Esophagus squamous epithelium (tissue), 5 donors: ENCODE measurements around the gene GPC1. TPM values are rescaled to one million over a fixed set of nuclear protein-coding genes. Genes with fewer than 3 reads are reported as not detected.
A peak's percentile ranks its signal among the peaks of the same experiment; 100 is the strongest.

Experiments
- DNase-seq: peaks from one replicate; lab custom pipeline; 2025; lab: John Stamatoyannopoulos, UW
- H3K27ac ChIP-seq, 4 donors: fragments of 200-600 bp; sonication (generic); one replicate each; pipeline ENCODE4 v1.5.1; 2016 to 2019; ENCODE audit warnings: mild to moderate bottlenecking in 1 of 4
- H3K27me3 ChIP-seq, 4 donors: fragments of 200-600 bp; sonication (generic); 1 replicate in 3 of 4; 2 replicates in 1 of 4; pipeline versions ENCODE4 v1.5.1 to v1.6.0; 2017 to 2021; ENCODE audit warnings: antibody characterized with exemption in 1 of 4
- H3K36me3 ChIP-seq, 3 donors: fragments of 200-600 bp; sonication (generic); one replicate each; pipeline ENCODE4 v1.5.1; 2016 to 2019
- H3K4me1 ChIP-seq, 3 donors: fragments of 200-600 bp; sonication (generic); one replicate each; pipeline ENCODE4 v1.5.1; 2017 to 2019
- H3K4me3 ChIP-seq, 4 donors: fragments of 200-600 bp; sonication (generic); 1 replicate in 3 of 4; 2 replicates in 1 of 4; pipeline ENCODE4 v1.5.1; 2016 to 2019; ENCODE audit warnings: mild to moderate bottlenecking in 2 of 4, moderate library complexity in 1 of 4
- H3K9me3 ChIP-seq, 3 donors: fragments of 200-600 bp; sonication (generic); one replicate each; pipeline ENCODE4 v1.5.1; 2016 to 2019
- CTCF ChIP-seq, 6 experiments: fragments of 450-650 bp in 4 of 6; fragments of 200-600 bp in 2 of 6; sonication (generic) in 2 of 6; IDR thresholded peaks; one replicate each; pipeline ENCODE4 v1.5.1; 2016 to 2019; ENCODE audit warnings: antibody characterized with exemption in 6 of 6, mild to moderate bottlenecking in 4 of 6, moderate library complexity in 4 of 6
- POLR2A ChIP-seq, 4 donors: fragments of 450-650 bp; IDR thresholded peaks; one replicate each; pipeline ENCODE4 v1.6.1; 2017; ENCODE audit warnings: antibody characterized with exemption in 4 of 4, mild to moderate bottlenecking in 4 of 4, moderate library complexity in 3 of 4
- WGBS, 2 donors: methylation state at CpG; one replicate each; pipeline ENCODE4 v1.1.5; 2018; 5-methylcytosine and 5-hydroxymethylcytosine counted together
- intact Hi-C: fragments of 100-400 bp; cut with DNase I; formaldehyde crosslinking; loops from one replicate; pipeline ENCODE4 v1.15.0; 2022
- total RNA-seq, 4 donors: library from RNA; depleted of rRNA; stranded (reverse); fragments of >200 nt; gene quantifications; one replicate each; pipeline ENCODE4 v1.1.0, GENCODE V29; 2016
- donor health status: DM: yes; HTN: yes; CAD: no.

The GPC1 gene
- total RNA-seq, 4 donors from 2014 or later, result 59.3 to 129 (median 78.6) TPM

- Histone ChIP-seq H3K27me3 (peaks cover 0 to 4% (median 0%) of the 10 kb centered on the region in 4 donors), H3K27ac (no peak overlapping the region), H3K36me3 (no peaks in the 10 kb centered on the region), H3K4me1 (peaks cover 14 to 28% (median 25%) of the 10 kb centered on the region in 3 donors), H3K4me3 (no peak overlapping the region), H3K9me3 (no peaks in the 10 kb centered on the region)
- WGBS, 2 donors, result 83 to 86% methylated on average over 2 to 5 of the region's 8 CpGs
- TF ChIP-seq CTCF (IDR thresholded peaks at IDR 0.05) (no peak), POLR2A (IDR thresholded peaks at IDR 0.05) (no peak)
- no peak for DNase-seq
- intact Hi-C loops, result no loop called here
Observed at GRCh38 chr2:240395448-240395847, 40.0 kb upstream of the GPC1 start.

GRCh38 chr2:240395896-240396622, 39.4 kb upstream of the GPC1 start:
- no peak overlapping the region for H3K4me3 ChIP-seq
- H3K4me1 ChIP-seq, result peaks cover 17 to 34% (median 25%) of the 10 kb centered on the region in 3 donors
- intact Hi-C loops, result no loop called here
- no peaks in the 10 kb centered on the region for H3K9me3 ChIP-seq
- H3K27ac ChIP-seq, result peak overlapping the region in 1 of 4 donors; percentile 22
- no peaks in the 10 kb centered on the region for H3K36me3 ChIP-seq
- 60 to 69% methylated on average over 8 of the region's 10 CpGs for whole genome bisulfite sequencing, 2 donors
- no peak for TF ChIP-seq POLR2A (IDR thresholded peaks at IDR 0.05)
- peak in 1 of 6 experiments; percentile 25 for TF ChIP-seq CTCF (IDR thresholded peaks at IDR 0.05)
- no peak for DNase-seq
- peaks cover 0 to 10% (median 0%) of the 10 kb centered on the region in 4 donors for H3K27me3 ChIP-seq

GRCh38 chr2:240396623-240397541, 38.6 kb upstream of the GPC1 start:
- no peak overlapping the region for H3K27ac ChIP-seq
- intact Hi-C loops, result no loop called here

GRCh38 chr2:240397542-240397916, 37.9 kb upstream of the GPC1 start:
- Histone ChIP-seq H3K27me3 (peaks cover 0 to 13% (median 0%) of the 10 kb centered on the region in 4 donors), H3K4me1 (peaks cover 17 to 46% (median 25%) of the 10 kb centered on the region in 3 donors), H3K9me3 (no peaks in the 10 kb centered on the region), H3K4me3 (no peak overlapping the region), H3K36me3 (no peaks in the 10 kb centered on the region), H3K27ac (no peak overlapping the region)
- intact Hi-C loops, result no loop called here
- no peak for DNase-seq
- TF ChIP-seq CTCF (IDR thresholded peaks at IDR 0.05) (no peak), POLR2A (IDR thresholded peaks at IDR 0.05) (no peak)
- WGBS, 2 donors, result 60% methylated on average over 5 of the region's 9 CpGs; no CpG with 5 or more reads in 1 of the 2 donors

More at GRCh38 chr2:240396623-240397541, 38.6 kb upstream of the GPC1 start:
- TF ChIP-seq POLR2A (IDR thresholded peaks at IDR 0.05) (no peak), CTCF (IDR thresholded peaks at IDR 0.05) (no peak)
- H3K4me1 ChIP-seq, result peaks cover 17 to 42% (median 25%) of the 10 kb centered on the region in 3 donors
- H3K9me3 ChIP-seq, result no peaks in the 10 kb centered on the region
- H3K27me3 ChIP-seq, result peaks cover 0 to 13% (median 0%) of the 10 kb centered on the region in 4 donors
- 30 to 59% methylated on average over 2 to 8 of the region's 12 CpGs for WGBS, 2 donors
- DNase-seq, result no peak
- no peak overlapping the region for H3K4me3 ChIP-seq
- no peaks in the 10 kb centered on the region for H3K36me3 ChIP-seq
